HG03045 (cell line): ENCODE measurements around the gene CAPN12.

Experiments used
- ATAC-seq: cut with Tn5 transposase; IDR thresholded peaks from one replicate; pipeline ENCODE4 v1.9.1; 2021; ENCODE audit warnings: mild to moderate bottlenecking, moderate library complexity; ENCODE audit not compliant: unreplicated experiment

The CAPN12 gene

GRCh38 chr19:38739440-38740256 lies 4.6 kb downstream of the CAPN12 start:
- ATAC-seq = no peak

DNA sequence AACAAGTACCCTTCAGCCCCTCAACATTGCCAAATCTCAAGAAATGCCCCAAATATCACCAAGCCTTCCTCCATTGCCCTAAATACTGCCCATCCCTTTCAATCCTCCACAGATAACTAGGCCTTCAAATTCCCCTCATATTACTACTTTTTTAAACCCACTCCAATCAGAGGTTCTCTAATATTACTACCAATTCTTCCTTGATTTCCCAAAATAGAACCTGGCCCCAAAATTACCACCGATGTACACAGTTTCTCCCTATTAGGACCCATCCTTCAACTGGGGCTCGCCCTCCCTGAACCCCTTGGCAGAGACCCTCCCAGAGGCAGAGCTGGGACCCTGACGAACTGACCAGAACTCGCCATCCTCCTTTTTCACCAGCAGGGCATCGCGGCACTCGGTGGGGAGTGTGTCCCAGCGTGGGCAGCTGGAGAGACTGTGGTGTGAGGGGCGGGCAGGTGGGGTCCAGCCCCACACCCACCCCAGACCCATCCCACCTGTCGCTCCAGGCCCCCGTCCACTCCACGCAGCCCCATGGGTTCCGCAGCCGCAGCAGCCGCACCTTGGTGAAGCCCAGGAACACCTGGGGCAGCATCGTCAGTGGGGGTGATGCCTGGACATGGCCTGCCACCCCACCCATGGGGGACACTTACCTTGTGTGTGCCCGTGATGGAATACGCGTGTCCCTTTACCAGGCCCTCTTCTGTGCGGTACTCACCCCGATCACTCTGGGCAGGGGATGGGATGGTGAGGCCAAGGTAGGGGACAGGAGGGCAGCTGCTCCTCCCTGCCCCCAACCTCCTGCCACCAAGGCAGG lies 6.1 kb downstream of the CAPN12 start:
- no peak for ATAC-seq

GRCh38 chr19:38737281-38737865 lies 6.9 kb downstream of the CAPN12 start:
- ATAC-seq = no peak

DNA sequence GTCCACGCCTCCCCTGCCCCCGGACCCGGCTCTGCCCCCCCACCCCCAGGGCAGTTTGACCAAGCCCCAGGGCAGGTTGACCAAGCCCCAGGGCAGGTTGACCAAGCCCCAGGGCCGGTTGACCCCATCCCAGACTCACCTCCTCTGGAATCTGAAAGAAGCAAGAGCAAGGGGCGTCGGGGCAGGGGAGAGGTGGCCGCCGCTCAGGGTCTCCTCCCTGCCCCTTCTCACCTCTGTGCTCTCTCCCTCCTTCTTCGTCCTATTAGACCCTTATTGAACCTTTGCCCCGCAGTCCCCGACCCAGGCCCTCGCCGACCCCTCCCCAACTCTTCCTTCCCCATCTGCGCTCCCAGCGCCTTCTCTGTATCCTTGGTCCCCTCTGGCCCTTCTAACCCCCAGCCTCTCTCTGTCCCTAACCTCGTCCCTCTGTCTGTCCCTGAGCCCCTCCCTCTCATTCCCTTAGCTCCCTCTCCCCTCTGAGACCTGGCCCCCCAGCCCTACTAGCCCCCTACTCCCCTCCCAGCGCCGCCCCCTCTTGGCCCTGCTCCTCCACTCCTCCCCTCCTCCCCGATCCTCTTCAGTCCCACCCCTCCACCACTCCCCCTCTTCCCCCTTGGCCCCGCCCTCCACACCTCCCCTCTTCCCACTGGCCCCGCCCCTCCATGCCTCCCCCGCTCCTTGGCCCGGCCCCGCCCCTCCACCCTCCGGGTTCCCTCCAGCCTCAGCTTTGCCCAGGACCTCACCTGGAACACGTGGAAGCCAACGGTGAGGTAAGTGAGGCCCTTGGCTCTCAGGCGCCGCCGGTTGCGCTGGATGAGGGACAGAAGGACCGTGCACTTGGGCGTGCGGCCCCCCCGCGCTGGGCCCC lies 7.6 kb downstream of the CAPN12 start:
- ATAC-seq = no peak

GRCh38 chr19:38736036-38736412 lies 8.2 kb downstream of the CAPN12 start:
- ATAC-seq = no peak

- no peak for ATAC-seq
Observed at GRCh38 chr19:38735257-38735686, 9.0 kb downstream of the CAPN12 start.

DNA sequence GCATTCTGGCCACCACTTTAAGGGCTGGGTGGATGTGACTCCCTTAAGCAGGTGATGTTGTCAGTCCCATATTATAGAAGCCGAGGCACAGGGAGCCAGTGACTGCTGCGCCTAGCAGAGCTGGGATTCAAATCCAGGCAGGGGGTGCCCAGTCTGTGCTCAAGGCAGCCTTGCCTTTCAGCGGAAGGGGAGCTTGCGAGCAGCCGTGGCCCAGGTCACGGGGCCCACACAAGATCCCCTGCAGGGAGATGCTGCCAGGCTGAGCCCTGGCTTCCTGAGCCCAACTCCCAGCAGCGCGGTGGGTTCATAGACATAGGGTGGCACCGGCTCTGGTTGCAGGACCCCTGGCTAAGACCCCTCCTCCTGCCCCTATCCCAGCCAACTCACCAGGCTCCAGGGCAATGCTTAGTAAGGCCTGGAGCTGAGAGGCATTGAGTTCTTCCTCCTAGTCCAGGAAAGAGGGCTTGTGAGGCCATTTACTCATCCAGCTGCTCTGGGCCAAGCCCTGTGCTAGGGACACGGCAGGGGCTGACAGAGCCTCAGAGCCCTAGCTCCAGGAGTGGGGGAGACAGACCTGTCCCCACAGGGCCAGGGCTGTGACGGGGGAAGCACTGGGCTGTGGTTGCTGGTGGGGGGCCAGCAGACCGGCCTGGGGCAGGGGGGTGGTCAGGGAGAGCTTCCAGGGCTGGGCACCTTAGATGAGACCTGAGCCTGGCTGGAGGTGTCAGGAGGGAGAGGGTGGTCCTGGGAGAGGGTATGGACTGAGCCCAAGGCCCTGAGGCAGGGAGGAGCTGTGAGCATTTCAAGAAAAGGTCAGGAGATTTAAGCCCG lies 9.6 kb downstream of the CAPN12 start:
- no peak for ATAC-seq

- no peak for ATAC-seq
Observed at GRCh38 chr19:38734176-38734425, 10.2 kb downstream of the CAPN12 start.

- ATAC-seq = no peak
Observed at GRCh38 chr19:38733493-38734175, 10.6 kb downstream of the CAPN12 start.

- ATAC-seq = no peak
Observed at GRCh38 chr19:38733241-38733492, 11.1 kb downstream of the CAPN12 start.

DNA sequence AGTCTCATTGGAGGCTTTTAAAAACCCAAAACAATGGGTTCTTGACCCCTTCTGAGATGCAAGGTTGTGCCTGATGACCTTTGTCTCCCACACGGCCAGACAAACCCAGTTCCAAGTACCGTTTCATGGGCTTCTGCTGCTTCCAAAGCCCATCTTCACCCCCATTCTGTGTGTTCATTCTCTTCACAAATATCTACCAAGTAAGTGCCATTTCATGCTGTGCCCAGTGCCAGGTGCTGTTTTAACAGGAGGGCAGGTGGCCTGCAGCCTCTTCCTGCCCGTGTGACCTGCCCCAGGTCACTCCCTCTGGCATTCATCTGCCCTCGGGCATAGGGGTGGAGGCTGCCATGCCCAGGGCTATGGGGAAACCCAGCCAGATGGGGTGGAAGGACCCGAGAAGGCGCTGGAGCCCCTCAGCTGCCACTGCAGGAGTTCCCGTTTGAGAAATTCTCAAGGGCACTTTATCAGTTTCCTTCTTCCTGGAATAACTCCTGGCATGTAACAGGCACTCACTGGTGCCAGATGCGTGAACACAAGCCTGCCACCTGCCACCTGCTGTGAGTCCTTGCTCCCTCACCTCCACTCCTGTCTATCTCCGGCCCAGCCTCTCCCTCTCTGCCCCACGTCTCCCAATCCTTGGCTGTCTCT lies 12.5 kb downstream of the CAPN12 start:
- no peak for ATAC-seq

GRCh38 chr19:38730731-38731589 lies 13.3 kb downstream of the CAPN12 start:
- ATAC-seq = no peak

DNA sequence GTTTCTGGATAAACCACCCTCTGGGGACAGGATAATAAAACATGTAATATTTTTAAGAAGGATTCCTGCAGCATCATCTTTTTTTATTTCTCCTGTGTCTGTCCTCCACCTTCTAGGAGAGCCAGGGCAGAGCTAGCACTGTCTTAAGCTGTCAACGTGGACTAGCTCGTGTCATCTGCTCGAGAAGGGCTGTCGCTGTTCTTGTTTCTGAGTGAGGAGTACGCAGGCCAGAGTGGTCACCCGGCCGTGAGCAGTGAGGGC lies 13.9 kb downstream of the CAPN12 start:
- no peak for ATAC-seq

- ATAC-seq = no peak
Observed at GRCh38 chr19:38729653-38730469, 14.4 kb downstream of the CAPN12 start.

- ATAC-seq = no peak
Observed at GRCh38 chr19:38728752-38729541, 15.3 kb downstream of the CAPN12 start.

DNA sequence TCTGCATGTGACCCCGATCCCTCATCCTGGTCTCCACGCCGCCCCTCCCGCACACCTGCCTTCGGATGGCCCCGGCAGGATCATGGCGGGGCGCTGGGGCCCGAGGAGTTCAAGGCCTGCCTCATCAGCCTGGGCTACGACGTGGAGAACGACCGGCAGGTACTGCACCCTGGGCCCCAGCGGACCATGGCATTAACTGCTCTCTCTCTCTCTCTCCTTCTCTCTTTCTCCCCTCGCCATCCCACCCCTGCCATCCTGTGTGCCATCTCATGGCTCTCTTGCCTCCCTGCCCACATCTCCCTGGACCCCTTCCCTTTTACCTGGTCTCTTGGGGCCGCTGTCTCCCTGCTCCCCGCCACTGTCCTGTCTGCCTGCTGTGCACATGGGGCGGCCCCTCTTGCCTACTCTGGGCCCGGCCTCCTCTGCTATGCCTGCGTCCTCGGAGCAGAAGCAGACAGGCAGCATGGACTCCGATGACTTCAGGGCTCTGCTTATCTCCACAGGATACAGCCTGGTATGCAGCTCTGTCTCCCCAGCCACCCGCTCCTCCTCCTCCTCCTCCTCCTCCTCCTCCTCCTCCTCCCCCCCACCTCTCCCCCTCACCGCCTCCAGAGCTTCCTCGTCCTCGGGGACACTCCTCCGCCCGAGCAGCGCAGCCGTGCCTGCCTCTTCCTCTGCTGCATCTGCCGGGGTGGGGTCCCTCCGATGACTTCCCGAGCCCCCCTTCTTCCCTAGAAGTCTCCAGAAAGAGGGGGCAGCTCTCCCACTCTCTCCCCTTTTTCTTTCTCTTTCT lies 16.2 kb downstream of the CAPN12 start:
- ATAC-seq = no peak
